Stimulated activated CD8-positive, alpha-beta memory T cell treated with anti-CD3 and anti-CD28 coated beads, Interleukin-12 subunit alpha, Interleukin-12 subunit beta, amount 100 ng/mL, for 24 hours (primary cell): Measurements from ENCODE around the gene ARHGEF37.

ENCODE experiments used
- DNase-seq: peaks from one replicate; pipeline ENCODE4 v3.0.0-alpha.2; 2020; ENCODE audit errors: extremely low read depth

ARHGEF37 gene

DNA sequence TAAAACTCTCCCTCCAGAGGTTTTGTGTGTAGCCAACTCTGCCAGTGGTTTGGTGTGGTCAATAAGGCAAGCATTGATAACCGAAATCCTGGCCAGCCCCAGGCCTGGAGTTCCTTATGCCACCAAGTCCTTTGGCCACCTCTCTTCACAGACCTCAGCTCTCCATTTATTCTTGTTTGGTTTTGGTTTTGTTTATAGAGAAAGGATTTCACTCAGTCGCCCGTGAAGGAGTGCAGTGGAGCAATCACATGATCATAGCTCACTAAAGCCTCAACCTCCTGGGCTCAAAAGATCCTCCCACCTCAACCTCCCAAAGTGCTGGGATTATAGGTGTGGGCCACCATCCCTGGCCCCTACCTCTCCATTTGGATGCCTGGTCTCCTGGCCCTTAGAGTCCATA is 93.4 kb downstream of the ARHGEF37 start:
- no peak for DNase-seq

DNA sequence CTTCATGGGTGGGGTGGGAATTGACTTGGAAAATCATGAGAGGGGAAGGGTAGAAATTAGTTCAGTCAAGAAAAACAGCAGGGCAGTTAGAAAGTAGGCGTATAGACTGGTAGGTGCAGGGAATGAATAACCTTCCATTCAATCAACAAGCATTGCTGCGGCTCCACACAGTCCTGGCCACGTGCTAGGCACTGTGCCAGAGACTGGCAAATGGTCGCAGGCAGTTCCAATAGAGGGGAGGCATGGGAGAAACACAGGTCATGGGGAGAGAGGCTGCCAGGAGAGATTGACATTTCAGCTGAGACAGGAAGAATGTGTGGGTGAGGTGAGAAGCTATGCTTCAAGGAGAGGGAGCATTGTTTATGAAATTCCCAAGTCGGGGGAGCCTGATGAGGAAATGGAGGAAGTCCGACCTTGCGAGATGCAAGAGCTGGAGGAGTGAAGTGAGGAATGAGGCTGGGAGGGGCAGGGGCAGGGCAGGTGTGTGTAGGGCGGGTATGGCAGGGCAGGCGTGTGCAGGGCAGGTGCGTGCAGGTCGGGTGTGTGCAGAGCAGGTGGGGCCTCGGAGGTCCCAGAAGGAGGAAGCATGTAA is 94.4 kb downstream of the ARHGEF37 start:
- no peak for DNase-seq

DNA sequence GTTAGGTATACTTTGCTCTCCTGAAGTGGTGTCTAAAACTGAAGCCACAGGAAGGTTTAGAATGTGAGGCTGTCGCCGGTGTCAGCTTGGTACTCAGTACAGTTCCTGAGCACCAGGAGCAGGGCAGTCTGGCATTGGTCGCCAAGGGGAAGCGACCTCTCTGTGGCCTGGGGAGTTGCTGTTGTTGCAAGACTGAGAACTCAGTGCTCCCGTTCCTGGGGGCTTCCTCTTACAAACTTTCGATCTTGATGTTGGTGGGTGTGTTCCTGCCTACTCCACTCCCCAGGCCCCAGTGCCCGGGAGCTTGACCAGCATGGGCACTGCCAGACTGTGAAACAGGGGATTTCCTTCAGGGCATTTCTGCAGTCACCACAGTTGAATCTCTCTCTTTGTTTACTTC is 96.4 kb downstream of the ARHGEF37 start:
- DNase-seq = no peak

DNA sequence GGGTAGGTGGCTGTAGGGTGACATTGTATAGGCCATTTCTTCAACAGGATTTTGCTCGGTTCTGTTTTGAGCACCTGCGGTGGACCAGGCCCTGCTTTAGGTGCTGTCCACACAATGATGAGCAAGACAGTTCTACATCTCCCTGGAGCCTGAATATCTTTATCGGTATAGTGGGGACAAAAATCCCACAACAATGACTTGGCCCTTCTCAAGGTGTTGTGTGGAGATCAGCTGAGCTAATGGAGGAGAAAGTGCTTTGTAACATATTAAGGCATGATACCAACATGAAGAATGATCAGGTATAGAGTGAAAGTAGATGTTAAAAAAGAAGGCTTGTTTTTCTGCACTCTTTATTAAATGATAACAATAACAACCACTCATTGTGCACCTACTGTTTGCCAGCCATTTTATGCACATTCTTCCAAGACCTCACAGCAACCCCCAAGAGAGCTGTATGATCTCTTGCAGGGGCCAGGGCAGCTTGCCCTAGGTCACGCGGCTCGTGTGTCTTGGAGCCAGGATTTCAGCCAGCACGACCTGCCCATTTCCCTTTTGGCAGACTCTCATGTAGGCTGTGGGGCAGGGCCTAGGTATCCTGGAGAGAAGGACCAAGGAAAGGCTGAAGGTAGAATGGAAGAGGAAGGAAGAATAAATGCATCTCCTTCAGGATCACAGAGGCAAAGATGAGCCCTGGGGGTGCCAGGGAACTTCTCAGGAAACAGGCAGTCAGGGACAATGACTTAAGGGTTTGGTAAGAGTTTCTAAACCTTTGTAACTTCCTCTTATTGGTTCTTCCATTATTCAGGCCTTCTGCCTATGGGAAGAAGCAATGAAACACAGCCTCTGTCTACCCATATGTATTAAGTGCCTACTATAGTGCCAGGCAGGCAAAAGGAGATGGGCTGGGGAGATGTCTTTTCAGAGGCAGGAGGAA is 98.8 kb downstream of the ARHGEF37 start:
- DNase-seq = no peak

DNA sequence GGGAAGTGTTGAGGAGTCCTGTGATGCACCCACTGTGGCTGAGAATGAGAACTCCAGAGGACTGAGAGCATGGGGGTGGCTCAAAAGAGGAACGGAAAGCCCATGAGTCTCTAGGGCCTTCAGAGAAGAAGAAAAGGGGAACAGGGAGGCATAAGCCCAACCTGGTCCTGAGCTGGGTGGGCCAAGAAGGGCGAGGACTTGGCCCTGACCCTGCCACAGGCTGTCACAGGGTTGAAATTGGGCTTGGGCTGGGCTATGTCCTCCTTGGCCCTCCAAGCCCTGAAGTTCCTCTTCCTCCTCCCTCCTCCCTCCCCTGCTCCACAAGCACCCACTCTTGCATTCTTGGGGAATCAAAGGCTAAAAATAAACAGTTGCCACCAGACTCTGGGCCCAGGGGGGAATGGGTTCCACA is 99.5 kb downstream of the ARHGEF37 start:
- no peak for DNase-seq

DNA sequence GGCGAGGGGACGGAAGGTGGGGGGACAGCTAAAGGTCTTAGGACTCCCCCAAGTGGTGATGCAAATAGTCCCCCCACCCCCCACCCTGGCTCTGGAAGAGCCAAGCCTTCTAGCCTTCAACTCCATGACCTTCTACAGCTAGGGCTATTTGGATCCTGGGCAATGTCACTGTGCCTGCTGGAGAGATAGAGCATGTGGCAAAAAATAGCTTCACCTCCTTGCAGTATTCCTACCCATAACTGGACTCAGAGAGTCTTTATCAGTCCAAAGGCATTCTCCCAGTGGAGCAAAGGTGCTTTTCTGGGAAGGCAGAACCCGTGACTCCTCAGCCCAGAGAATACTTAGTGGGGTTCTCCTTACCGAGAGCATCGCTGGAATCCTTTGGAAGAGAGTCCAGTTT is 100.0 kb downstream of the ARHGEF37 start:
- DNase-seq = no peak

DNA sequence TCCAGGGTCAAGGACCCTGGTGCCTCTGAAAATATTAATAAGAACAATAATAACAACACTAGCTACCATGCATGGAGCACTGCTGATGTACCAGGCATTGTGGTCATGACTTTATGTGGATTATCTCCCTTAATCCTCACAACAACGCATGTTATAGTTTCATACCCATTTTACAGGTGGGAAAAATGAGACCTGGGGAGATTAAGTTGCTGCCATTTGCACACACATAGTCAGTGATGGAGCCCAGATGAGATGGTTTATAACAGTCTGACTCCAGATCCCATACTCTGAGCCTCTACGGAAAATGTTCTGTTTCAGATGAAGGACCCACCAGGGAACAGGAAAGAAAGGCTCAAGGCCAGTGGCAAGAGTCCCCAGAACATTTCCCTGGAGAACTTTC is 100.6 kb downstream of the ARHGEF37 start:
- DNase-seq = no peak

DNA sequence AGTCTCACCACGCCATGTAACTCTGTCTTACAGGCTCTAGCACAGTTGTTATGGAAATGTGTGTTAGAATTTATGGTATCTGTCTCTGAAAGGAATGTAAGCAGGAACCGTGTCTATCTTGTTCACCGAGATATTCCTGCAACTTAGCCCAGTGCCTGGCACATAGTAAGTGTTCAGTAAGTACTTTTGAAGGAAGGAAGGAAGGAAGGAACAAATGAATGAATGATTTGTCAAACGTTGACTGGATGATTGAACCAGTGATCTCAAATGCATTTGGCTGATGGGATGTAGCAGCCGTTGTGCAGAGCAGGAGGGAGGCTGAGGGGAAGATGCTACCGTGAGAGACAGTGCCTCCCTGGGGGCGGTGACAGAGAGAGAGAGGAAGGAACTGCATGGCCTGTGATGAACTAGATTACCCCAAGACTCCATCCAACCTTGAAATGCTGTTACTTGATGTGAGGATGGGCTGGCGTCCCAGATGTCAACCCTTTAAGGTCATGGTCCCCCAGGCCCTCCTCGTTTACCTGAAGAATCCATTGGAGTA is 101.3 kb downstream of the ARHGEF37 start:
- DNase-seq = no peak

DNA sequence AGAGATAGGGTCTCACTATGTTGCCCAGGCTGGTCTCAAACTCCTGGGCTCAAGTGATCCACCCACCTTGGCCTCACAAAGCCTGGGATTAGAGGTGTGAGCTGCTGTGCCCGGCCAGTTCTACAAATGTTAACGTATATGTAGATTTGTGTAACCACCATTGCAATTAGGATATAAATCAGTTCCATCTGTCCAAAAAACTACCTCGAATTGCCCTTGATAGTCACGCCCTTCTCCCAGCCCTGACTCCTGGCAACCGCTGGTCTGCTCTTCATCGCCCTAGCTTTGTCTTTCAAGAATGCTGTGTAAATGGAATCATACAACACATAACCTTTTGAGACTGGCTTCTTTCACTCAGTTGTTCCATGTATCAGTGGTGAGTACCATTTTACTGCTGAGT is 102.7 kb downstream of the ARHGEF37 start:
- DNase-seq = no peak

DNA sequence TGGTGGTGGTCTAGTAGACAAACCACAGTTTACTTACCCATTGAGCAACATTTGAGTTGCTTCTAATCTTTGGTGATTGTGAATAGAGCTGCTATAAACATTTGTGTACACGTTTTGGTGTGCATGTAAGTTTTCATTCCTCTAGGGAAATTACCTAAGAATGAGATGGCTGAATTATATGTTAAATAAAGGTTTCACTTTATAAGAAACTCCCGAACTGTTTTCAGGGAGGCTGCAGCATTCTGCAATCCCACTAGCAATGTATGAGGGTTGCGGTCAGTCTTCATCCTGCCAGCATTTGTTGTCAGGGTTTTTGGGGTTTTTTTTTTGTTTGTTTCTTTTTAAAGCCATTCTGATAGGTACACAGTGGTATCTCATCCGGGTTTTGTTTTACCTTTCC is 103.1 kb downstream of the ARHGEF37 start:
- DNase-seq = no peak
